ENCODE data around the gene PSMC1.

The PSMC1 gene

DNA sequence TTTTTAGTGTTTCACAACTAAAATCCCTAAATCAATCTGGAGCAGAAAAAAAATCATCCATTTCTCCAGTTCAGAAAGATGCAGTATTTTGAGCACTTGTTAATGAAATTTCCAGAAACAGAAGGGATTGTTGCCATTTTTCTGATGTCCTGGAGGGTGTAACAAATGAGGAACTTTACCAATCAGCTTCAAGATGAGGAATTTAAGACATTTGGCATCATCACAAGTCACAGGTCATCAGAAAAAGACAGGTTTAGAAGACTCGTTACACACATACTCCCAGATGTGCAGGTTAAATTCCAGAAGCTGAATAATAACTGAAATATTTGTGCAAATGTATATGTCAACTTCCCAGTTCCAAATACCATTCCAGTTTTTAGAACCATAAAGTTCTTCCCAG, 482 bp upstream of the PSMC1 start:
- TF ChIP-seq, protein P1, sequence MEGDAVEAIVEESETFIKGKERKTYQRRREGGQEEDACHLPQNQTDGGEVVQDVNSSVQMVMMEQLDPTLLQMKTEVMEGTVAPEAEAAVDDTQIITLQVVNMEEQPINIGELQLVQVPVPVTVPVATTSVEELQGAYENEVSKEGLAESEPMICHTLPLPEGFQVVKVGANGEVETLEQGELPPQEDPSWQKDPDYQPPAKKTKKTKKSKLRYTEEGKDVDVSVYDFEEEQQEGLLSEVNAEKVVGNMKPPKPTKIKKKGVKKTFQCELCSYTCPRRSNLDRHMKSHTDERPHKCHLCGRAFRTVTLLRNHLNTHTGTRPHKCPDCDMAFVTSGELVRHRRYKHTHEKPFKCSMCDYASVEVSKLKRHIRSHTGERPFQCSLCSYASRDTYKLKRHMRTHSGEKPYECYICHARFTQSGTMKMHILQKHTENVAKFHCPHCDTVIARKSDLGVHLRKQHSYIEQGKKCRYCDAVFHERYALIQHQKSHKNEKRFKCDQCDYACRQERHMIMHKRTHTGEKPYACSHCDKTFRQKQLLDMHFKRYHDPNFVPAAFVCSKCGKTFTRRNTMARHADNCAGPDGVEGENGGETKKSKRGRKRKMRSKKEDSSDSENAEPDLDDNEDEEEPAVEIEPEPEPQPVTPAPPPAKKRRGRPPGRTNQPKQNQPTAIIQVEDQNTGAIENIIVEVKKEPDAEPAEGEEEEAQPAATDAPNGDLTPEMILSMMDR (IDR thresholded peaks at IDR 0.05; ENCODE audit: low read length) = no peak
- no peak for TF ChIP-seq EZH2 (IDR thresholded peaks at IDR 0.05; ENCODE audit: borderline replicate concordance, low read length)
- peaks cover 31% of the 10 kb centered on the region for H3K4me1 ChIP-seq (ENCODE audit: insufficient read depth, low read length, severe bottlenecking)
- H4K20me1 ChIP-seq (ENCODE audit: insufficient read depth, low read length) = no peaks in the 10 kb centered on the region
- H3K27ac ChIP-seq (ENCODE audit: low read depth, low read length, poor library complexity, severe bottlenecking) = no peak overlapping the region
- no peaks in the 10 kb centered on the region for H3K9me3 ChIP-seq (ENCODE audit: low read length)
- H3K9ac ChIP-seq (ENCODE audit: low read length) = peak overlapping the region; percentile 99
- H3K9me2 ChIP-seq (ENCODE audit: low read depth, low read length) = no peaks in the 10 kb centered on the region
- H3K36me3 ChIP-seq (ENCODE audit: insufficient read depth, low read length) = peaks cover 31% of the 10 kb centered on the region
- H3K4me3 ChIP-seq (ENCODE audit: low read depth, low read length, poor library complexity, severe bottlenecking) = peak overlapping the region; percentile 99
- no peaks in the 10 kb centered on the region for H3K27me3 ChIP-seq (ENCODE audit: insufficient read depth, low read length)
- H3K79me2 ChIP-seq (ENCODE audit: insufficient read depth, low read length) = peaks cover 27% of the 10 kb centered on the region
- H3K4me2 ChIP-seq (ENCODE audit: low read length) = peak overlapping the region; percentile 100
- H3F3A ChIP-seq (ENCODE audit: insufficient read depth, low read length) = no peaks in the 10 kb centered on the region
- H2AFZ ChIP-seq (ENCODE audit: low read length) = peak overlapping the region; percentile 29

DNA sequence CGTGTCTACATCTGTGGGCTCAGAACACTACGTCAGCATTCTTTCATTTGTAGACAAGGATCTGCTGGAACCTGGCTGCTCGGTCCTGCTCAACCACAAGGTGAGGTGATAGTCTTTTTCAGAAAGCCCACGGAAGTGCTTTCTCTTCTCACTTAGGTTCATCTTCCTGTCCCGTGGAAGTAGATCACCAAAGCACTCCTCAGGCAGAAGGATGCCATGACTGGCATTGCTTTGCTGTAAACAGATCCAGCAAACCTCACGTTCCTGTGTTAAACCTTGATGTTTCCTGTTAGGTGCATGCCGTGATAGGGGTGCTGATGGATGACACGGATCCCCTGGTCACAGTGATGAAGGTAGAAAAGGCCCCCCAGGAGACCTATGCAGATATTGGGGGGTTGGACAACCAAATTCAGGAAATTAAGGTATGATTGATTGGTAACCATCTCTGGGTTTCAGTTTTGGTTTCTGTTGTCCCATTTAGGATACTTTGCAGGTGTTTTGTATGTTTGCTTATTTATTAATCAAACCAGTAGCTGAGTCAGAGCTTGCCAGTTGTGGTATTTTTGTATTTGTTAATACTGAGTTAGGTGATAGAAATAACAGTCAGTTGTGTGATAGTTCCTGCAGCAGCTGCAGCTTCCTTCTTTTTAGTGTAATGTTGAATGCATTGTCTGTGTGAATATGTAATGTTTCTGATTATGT, 7.5 kb downstream of the PSMC1 start:
- Histone ChIP-seq H2AFZ (ENCODE audit: low read length) (no peak overlapping the region), H3F3A (ENCODE audit: insufficient read depth, low read length) (no peaks in the 10 kb centered on the region), H3K9me3 (ENCODE audit: low read length) (no peaks in the 10 kb centered on the region), H3K9me2 (ENCODE audit: low read depth, low read length) (no peaks in the 10 kb centered on the region), H3K27ac (ENCODE audit: low read depth, low read length, poor library complexity, severe bottlenecking) (no peak overlapping the region), H3K4me3 (ENCODE audit: low read depth, low read length, poor library complexity, severe bottlenecking) (no peak overlapping the region), H3K4me2 (ENCODE audit: low read length) (no peak overlapping the region), H4K20me1 (ENCODE audit: insufficient read depth, low read length) (no peaks in the 10 kb centered on the region), H3K79me2 (ENCODE audit: insufficient read depth, low read length) (peaks cover 2% of the 10 kb centered on the region), H3K27me3 (ENCODE audit: insufficient read depth, low read length) (no peaks in the 10 kb centered on the region), H3K36me3 (ENCODE audit: insufficient read depth, low read length) (peaks cover 93% of the 10 kb centered on the region), H3K9ac (ENCODE audit: low read length) (no peak overlapping the region), H3K4me1 (ENCODE audit: insufficient read depth, low read length, severe bottlenecking) (no peaks in the 10 kb centered on the region)
- TF ChIP-seq, protein P1 (IDR thresholded peaks at IDR 0.05; ENCODE audit: low read length) = no peak
- no peak for TF ChIP-seq EZH2 (IDR thresholded peaks at IDR 0.05; ENCODE audit: borderline replicate concordance, low read length)

DNA sequence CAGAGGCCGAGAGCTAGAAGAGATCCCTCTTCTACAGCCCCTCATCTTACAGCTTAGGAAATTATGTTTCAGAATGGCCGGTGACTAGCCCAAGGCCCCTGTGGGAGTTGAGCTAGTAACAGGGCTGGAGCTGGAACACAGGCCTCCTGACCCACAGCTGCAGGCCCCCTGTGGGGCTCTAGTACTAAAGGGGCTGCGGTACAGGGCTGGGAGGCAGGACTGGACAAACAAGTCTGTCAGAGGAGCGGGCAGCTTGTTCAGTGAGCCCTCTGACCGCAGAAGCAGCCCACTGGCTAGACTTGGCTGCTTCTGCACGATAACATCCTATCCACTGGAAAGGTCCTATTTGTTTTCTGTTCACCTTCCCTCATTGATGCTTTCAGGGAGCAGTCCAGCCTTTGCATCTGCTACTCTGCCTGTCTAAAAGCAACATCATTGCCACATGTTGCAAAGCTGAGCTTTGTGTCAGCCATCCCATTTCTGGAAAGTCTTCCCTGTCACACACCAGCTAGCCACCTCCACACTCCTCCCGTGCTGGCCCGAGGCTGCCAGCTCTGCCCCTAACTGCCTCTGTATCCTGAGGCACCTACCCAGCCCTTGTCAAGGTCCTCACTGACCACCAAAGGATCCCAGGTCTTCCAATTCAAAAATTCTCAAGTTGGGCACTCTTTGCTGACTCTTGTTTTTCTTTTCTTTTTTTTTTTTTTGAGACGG, 10.2 kb downstream of the PSMC1 start:
- peaks cover 92% of the 10 kb centered on the region for H3K36me3 ChIP-seq (ENCODE audit: insufficient read depth, low read length)
- H3K4me3 ChIP-seq (ENCODE audit: low read depth, low read length, poor library complexity, severe bottlenecking) = no peak overlapping the region
- no peaks in the 10 kb centered on the region for H3F3A ChIP-seq (ENCODE audit: insufficient read depth, low read length)
- H3K9me3 ChIP-seq (ENCODE audit: low read length) = no peaks in the 10 kb centered on the region
- H3K9ac ChIP-seq (ENCODE audit: low read length) = no peak overlapping the region
- no peak overlapping the region for H3K27ac ChIP-seq (ENCODE audit: low read depth, low read length, poor library complexity, severe bottlenecking)
- no peaks in the 10 kb centered on the region for H3K27me3 ChIP-seq (ENCODE audit: insufficient read depth, low read length)
- no peaks in the 10 kb centered on the region for H3K9me2 ChIP-seq (ENCODE audit: low read depth, low read length)
- H2AFZ ChIP-seq (ENCODE audit: low read length) = no peak overlapping the region
- no peak overlapping the region for H3K4me2 ChIP-seq (ENCODE audit: low read length)
- no peaks in the 10 kb centered on the region for H4K20me1 ChIP-seq (ENCODE audit: insufficient read depth, low read length)
- no peak for TF ChIP-seq EZH2 (IDR thresholded peaks at IDR 0.05; ENCODE audit: borderline replicate concordance, low read length)
- TF ChIP-seq, protein P1 (IDR thresholded peaks at IDR 0.05; ENCODE audit: low read length) = no peak
- no peaks in the 10 kb centered on the region for H3K4me1 ChIP-seq (ENCODE audit: insufficient read depth, low read length, severe bottlenecking)
- H3K79me2 ChIP-seq (ENCODE audit: insufficient read depth, low read length) = no peaks in the 10 kb centered on the region

Measured in OCI-LY1 (cell line).